Loucy (cell line): Measurements from ENCODE around the gene MAT2A.

ENCODE experiments used
- H2AFZ ChIP-seq: fragments of 200-600 bp; sonication (generic); 2 replicates; pipeline ENCODE4 v1.6.0; 2016; ENCODE audit warnings: antibody characterized with exemption, mild to moderate bottlenecking, low read length, moderate library complexity
- H3F3A ChIP-seq: fragments of 200-600 bp; 2 replicates; pipeline ENCODE4 v1.6.0; 2016; ENCODE audit warnings: antibody characterized with exemption, low read depth, mild to moderate bottlenecking
- H3K27me3 ChIP-seq: fragments of 200-600 bp; sonication (generic); 2 replicates; pipeline ENCODE4 v1.6.1; 2014; ENCODE audit warnings: low read length, mild to moderate bottlenecking; ENCODE audit not compliant: insufficient read depth, poor library complexity, severe bottlenecking
- H3K36me3 ChIP-seq: fragments of 200-600 bp; sonication (generic); 2 replicates; pipeline ENCODE4 v1.6.1; 2016; ENCODE audit warnings: low read length; ENCODE audit not compliant: insufficient read depth
- H3K4me1 ChIP-seq: fragments of 200-600 bp; sonication (generic); 2 replicates; pipeline ENCODE4 v1.5.1; 2014; ENCODE audit warnings: low read length, mild to moderate bottlenecking; ENCODE audit not compliant: insufficient read depth, poor library complexity, severe bottlenecking
- H3K4me2 ChIP-seq: fragments of 200-600 bp; sonication (generic); 2 replicates; pipeline ENCODE4 v1.6.0; 2014; ENCODE audit warnings: antibody characterized with exemption, low read length, low read depth, mild to moderate bottlenecking; ENCODE audit not compliant: poor library complexity, severe bottlenecking
- H3K4me3 ChIP-seq: fragments of 200-600 bp; sonication (generic); 2 replicates; pipeline ENCODE4 v1.5.1; 2014; ENCODE audit warnings: low read length, mild to moderate bottlenecking, mixed read lengths; ENCODE audit not compliant: poor library complexity, severe bottlenecking
- H3K79me2 ChIP-seq: fragments of 200-600 bp; sonication (generic); 2 replicates; pipeline ENCODE4 v1.6.1; 2014; ENCODE audit warnings: low read length; ENCODE audit not compliant: insufficient read depth
- H3K9ac ChIP-seq: fragments of 200-600 bp; sonication (generic); 2 replicates; pipeline ENCODE4 v1.6.0; 2014; ENCODE audit warnings: mild to moderate bottlenecking, low read depth, low read length, moderate library complexity; ENCODE audit not compliant: poor library complexity, severe bottlenecking
- H3K9me2 ChIP-seq: fragments of 200-600 bp; sonication (generic); replicated peaks from 2 replicates; pipeline ENCODE4 v1.6.1; 2016; ENCODE audit warnings: low read depth, low read length, mixed read lengths
- H3K9me3 ChIP-seq: fragments of 200-600 bp; sonication (generic); 2 replicates; pipeline ENCODE4 v1.6.1; 2014; ENCODE audit warnings: mild to moderate bottlenecking, antibody characterized with exemption, low read length, low read depth; ENCODE audit not compliant: insufficient read depth
- H4K20me1 ChIP-seq: fragments of 200-600 bp; sonication (generic); 2 replicates; pipeline ENCODE4 v1.6.0; 2014; ENCODE audit warnings: antibody characterized with exemption, low read length, mild to moderate bottlenecking; ENCODE audit not compliant: insufficient read depth, poor library complexity, severe bottlenecking
- CTCF ChIP-seq: fragments of 200-600 bp; sonication (generic); conservative IDR thresholded peaks from 2 replicates; pipeline ENCODE4 v1.5.1; 2014; ENCODE audit warnings: mild to moderate bottlenecking, antibody characterized with exemption, low read length
- EZH2phosphoT487 ChIP-seq: fragments of 200-600 bp; IDR thresholded peaks from 2 replicates; pipeline ENCODE4 v1.6.1; 2018; ENCODE audit warnings: antibody characterized with exemption, mild to moderate bottlenecking, moderate library complexity, borderline replicate concordance

The MAT2A gene

GRCh38 chr2:85497944-85498630, 40.9 kb upstream of the MAT2A start:
- Histone ChIP-seq H3K9me2 (no peaks in the 10 kb centered on the region), H3K27me3 (no peaks in the 10 kb centered on the region), H3K4me2 (no peak overlapping the region), H4K20me1 (no peaks in the 10 kb centered on the region), H3K79me2 (no peaks in the 10 kb centered on the region), H2AFZ (no peak overlapping the region), H3K4me3 (no peak overlapping the region), H3K9me3 (no peaks in the 10 kb centered on the region), H3K36me3 (no peaks in the 10 kb centered on the region), H3K9ac (no peak overlapping the region), H3K4me1 (peaks cover 25% of the 10 kb centered on the region), H3F3A (no peaks in the 10 kb centered on the region)
- TF ChIP-seq EZH2phosphoT487 (no peak), CTCF (no peak)

- Histone ChIP-seq H3K4me2 (peak overlapping the region; percentile 45), H4K20me1 (no peaks in the 10 kb centered on the region), H3K27me3 (no peaks in the 10 kb centered on the region), H2AFZ (peak overlapping the region; percentile 74), H3K9me2 (no peaks in the 10 kb centered on the region), H3K4me3 (peak overlapping the region; percentile 19), H3K9me3 (no peaks in the 10 kb centered on the region), H3F3A (no peaks in the 10 kb centered on the region), H3K9ac (peak overlapping the region; percentile 58), H3K4me1 (peaks cover 43% of the 10 kb centered on the region), H3K36me3 (no peaks in the 10 kb centered on the region), H3K79me2 (no peaks in the 10 kb centered on the region)
- no peak for TF ChIP-seq CTCF
These were observed 37.7 kb upstream of the MAT2A start for GRCh38 chr2:85501248-85501647.

- no peaks in the 10 kb centered on the region for H3K9me2 ChIP-seq
- H3K9me3 ChIP-seq = no peaks in the 10 kb centered on the region
- no peaks in the 10 kb centered on the region for H3F3A ChIP-seq
- peak overlapping the region; percentile 45 for H3K4me2 ChIP-seq
- H2AFZ ChIP-seq = peak overlapping the region; percentile 48; the same call in 1 of the 2 replicates
- peak overlapping the region; percentile 58 for H3K9ac ChIP-seq
- H3K27me3 ChIP-seq = no peaks in the 10 kb centered on the region
- peaks cover 43% of the 10 kb centered on the region for H3K4me1 ChIP-seq
- H3K36me3 ChIP-seq = no peaks in the 10 kb centered on the region
- TF ChIP-seq CTCF (no peak), EZH2phosphoT487 (no peak)
- no peaks in the 10 kb centered on the region for H3K79me2 ChIP-seq
- H4K20me1 ChIP-seq = no peaks in the 10 kb centered on the region
- H3K4me3 ChIP-seq = peak overlapping the region; percentile 36
These were observed 36.2 kb upstream of the MAT2A start for GRCh38 chr2:85502720-85503119.
